HTR-8/SVneo (cell line): ENCODE results near the gene HCRTR1.

Source experiments
- DNase-seq: peaks from one replicate; pipeline ENCODE4 v3.0.0; 2011; ENCODE audit warnings: low spot score, mixed read lengths; ENCODE audit not compliant: insufficient read length
- FAIRE-seq: peaks from 2 replicates; lab custom pipeline; 2011; peaks lifted over from hg19 to GRCh38; lab: Jason Lieb, UNC

The HCRTR1 gene

GRCh38 chr1:31595836-31596736 lies 21.4 kb upstream of the HCRTR1 start:
- FAIRE-seq: no peak

GRCh38 chr1:31596737-31597097 lies 20.8 kb upstream of the HCRTR1 start:
- FAIRE-seq (no peak), DNase-seq (no peak)

More at GRCh38 chr1:31595836-31596736, 21.4 kb upstream of the HCRTR1 start:
- no peak for DNase-seq

GRCh38 chr1:31598980-31599379 lies 18.5 kb upstream of the HCRTR1 start:
- DNase-seq (no peak), FAIRE-seq (no peak)

- FAIRE-seq: no peak
- DNase-seq: no peak
Measured at GRCh38 chr1:31600641-31601040, 16.8 kb upstream of the HCRTR1 start.

GRCh38 chr1:31602081-31602480 lies 15.4 kb upstream of the HCRTR1 start:
- FAIRE-seq: no peak

GRCh38 chr1:31605908-31606427 lies 11.5 kb upstream of the HCRTR1 start:
- FAIRE-seq: no peak
- DNase-seq: no peak

More at GRCh38 chr1:31602081-31602480, 15.4 kb upstream of the HCRTR1 start:
- DNase-seq: no peak

- no peak for DNase-seq
- no peak for FAIRE-seq
Measured at GRCh38 chr1:31607360-31607759, 10.1 kb upstream of the HCRTR1 start.

- FAIRE-seq (no peak), DNase-seq (no peak)
Measured at GRCh38 chr1:31609514-31610118, 7.9 kb upstream of the HCRTR1 start.

- FAIRE-seq (no peak), DNase-seq (no peak)
Measured at GRCh38 chr1:31614414-31615005, 3.0 kb upstream of the HCRTR1 start.

GRCh38 chr1:31615414-31615813 lies 2.1 kb upstream of the HCRTR1 start:
- DNase-seq (no peak), FAIRE-seq (no peak)

- FAIRE-seq: no peak
- no peak for DNase-seq
Measured at GRCh38 chr1:31615939-31616338, 1.6 kb upstream of the HCRTR1 start.

GRCh38 chr1:31617916-31618746 lies 642 bp downstream of the HCRTR1 start:
- DNase-seq (peak; percentile 67), FAIRE-seq (no peak)

- DNase-seq (no peak), FAIRE-seq (no peak)
Measured at GRCh38 chr1:31618916-31619846, 1.7 kb downstream of the HCRTR1 start.

- FAIRE-seq: no peak
- DNase-seq: no peak
Measured at GRCh38 chr1:31620631-31621497, 3.4 kb downstream of the HCRTR1 start.

- DNase-seq: no peak
- no peak for FAIRE-seq
Measured at GRCh38 chr1:31621498-31621820, 4.0 kb downstream of the HCRTR1 start.

GRCh38 chr1:31621847-31622730 lies 4.6 kb downstream of the HCRTR1 start:
- DNase-seq (no peak), FAIRE-seq (no peak)

GRCh38 chr1:31623365-31623764 lies 5.9 kb downstream of the HCRTR1 start:
- DNase-seq: no peak
- no peak for FAIRE-seq
